ENCODE results near the gene DDX27.

GRCh38 chr20:49273696-49274277 lies 54.6 kb downstream of the DDX27 start:
- TF ChIP-seq CTCF (IDR thresholded peaks at IDR 0.05; ENCODE audit: low read depth, low read length, poor library complexity, severe bottlenecking): no peak
- TF ChIP-seq EZH2phosphoT487 (IDR thresholded peaks at IDR 0.05; ENCODE audit: borderline replicate concordance, low read length): no peak

Measured in DOHH2 (cell line).